Astrocyte of the cerebellum (primary cell): Measurements from ENCODE around the gene LGALS8.

ENCODE experiments used
- DNase-seq: peaks from one replicate; pipeline ENCODE4 v3.0.0-alpha.2; 2011; ENCODE audit warnings: low read depth
- H3K4me3 ChIP-seq: 2 replicates; pipeline ENCODE4 v1.5.1; 2011; ENCODE audit warnings: mild to moderate bottlenecking, low read depth, low read length, moderate library complexity
- in situ Hi-C: cut with HindIII; loops from 2 replicates; pipeline ENCODE4 v1.10.0; 2017; ENCODE audit warnings: low sequenced_read_pairs
- TF ChIP-seq, protein P1 (sequence below): IDR thresholded peaks from 2 replicates; pipeline ENCODE4 v1.5.1; 2012; ENCODE audit warnings: low read length, low read depth, moderate library complexity, mild to moderate bottlenecking; ENCODE audit errors: missing control alignments

Gene LGALS8

DNA sequence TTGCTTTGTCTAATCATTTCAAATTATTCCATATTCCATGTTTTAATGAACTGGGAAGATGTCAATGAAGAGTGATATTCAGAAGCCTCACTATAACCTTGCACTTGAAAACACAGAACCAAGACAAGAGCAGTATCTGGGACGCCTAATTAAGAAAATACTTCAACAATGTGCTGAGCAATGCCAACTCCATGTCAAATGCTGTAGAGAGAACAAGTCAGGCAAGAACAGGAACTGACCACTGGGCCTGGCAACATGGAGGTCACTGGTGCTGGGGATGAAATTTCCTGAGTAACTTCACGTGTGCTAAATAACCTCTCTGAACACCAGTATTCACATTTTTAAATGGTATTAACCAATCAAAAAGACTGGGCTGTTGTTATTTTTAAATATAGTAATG, 57.7 kb downstream of the LGALS8 start:
- DNase-seq = no peak
- in situ Hi-C loops = no loop called here
- H3K4me3 ChIP-seq = no peak overlapping the region
- TF ChIP-seq, protein P1, sequence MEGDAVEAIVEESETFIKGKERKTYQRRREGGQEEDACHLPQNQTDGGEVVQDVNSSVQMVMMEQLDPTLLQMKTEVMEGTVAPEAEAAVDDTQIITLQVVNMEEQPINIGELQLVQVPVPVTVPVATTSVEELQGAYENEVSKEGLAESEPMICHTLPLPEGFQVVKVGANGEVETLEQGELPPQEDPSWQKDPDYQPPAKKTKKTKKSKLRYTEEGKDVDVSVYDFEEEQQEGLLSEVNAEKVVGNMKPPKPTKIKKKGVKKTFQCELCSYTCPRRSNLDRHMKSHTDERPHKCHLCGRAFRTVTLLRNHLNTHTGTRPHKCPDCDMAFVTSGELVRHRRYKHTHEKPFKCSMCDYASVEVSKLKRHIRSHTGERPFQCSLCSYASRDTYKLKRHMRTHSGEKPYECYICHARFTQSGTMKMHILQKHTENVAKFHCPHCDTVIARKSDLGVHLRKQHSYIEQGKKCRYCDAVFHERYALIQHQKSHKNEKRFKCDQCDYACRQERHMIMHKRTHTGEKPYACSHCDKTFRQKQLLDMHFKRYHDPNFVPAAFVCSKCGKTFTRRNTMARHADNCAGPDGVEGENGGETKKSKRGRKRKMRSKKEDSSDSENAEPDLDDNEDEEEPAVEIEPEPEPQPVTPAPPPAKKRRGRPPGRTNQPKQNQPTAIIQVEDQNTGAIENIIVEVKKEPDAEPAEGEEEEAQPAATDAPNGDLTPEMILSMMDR = no peak

DNA sequence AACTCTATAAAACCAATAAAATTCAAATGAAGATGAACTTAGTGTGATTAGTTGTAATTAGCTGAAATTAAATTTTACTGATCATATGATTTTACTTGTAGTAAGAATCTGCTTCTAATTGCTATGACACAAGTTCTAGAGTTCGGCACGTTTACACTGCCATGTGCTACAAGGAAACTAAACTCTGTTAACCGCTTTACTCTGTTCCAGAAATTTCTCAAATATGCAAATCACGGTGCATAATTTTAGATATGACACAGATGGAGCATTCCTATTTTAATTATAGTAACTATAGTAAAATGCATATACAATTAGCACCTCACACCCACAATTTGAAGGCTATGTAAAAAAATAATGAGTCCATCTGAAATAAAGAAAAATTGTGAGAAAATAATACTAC, 65.7 kb downstream of the LGALS8 start:
- in situ Hi-C loops = no loop called here
- no peak overlapping the region for H3K4me3 ChIP-seq
- TF ChIP-seq, protein P1 = no peak
- DNase-seq = no peak

DNA sequence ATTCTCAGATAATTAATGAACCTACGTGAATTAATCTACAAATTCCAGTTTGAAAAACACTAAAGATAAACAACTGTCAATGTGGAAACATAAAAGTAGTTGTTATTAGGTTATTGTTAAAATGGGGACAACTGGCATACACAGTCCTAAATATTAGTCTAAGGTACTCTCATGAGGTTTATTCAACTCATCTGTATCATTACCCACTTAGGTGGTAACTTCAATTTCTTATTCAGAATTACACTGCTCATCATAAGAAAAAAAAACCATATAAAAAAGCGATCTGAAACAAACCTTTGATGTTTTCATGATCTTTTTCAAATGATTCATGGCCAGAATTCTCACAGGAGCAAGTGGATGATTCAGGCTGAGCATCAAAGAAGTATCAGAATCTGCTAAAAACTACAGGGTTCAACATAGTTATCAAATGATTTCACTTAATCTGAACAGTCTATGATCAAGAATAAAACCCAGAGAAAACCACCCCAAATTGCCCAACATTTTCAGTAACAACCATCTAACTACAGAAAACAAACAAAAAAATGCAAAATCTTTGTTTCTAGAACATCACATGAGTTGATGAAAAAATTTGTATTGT, 66.9 kb downstream of the LGALS8 start:
- TF ChIP-seq, protein P1 = no peak
- H3K4me3 ChIP-seq = no peak overlapping the region
- in situ Hi-C loops = no loop called here
- no peak for DNase-seq

DNA sequence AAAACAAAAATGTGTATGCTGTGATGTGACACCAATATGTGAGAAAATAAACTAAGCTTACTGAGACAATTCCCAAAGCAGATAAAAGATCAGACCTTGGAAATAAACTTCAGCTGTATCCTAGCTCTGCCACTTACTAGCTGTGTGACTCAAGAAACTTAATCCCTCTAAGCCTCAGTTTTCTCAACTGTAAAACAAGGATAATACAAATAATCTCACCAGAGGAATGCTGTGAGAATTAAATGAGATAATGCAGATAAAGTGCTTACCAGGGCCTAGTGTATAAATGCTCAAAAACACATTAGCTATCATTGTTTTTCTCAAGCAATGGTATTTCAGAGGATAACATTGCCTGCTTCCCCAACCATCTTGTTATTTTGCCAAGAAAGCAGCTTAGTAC, 78.4 kb downstream of the LGALS8 start:
- in situ Hi-C loops = no loop called here
- TF ChIP-seq, protein P1 = no peak
- no peak overlapping the region for H3K4me3 ChIP-seq
- DNase-seq = no peak
